Heart left ventricle (tissue), 13 donors: ENCODE measurements around the gene BTBD17.

Experiments used
- POLR2A ChIP-seq, 2 donors: fragments of 450-650 bp; IDR thresholded peaks; one replicate each; pipeline ENCODE4 v1.6.1; 2017; ENCODE audit warnings: antibody characterized with exemption in 2 of 2, mild to moderate bottlenecking in 2 of 2, moderate library complexity in 2 of 2
- TF ChIP-seq, protein P1 (sequence below), 12 donors: fragments of 200-600 bp; sonication (generic) in 4 of 12; IDR thresholded peaks; one replicate each; pipeline versions ENCODE4 v1.5.0 to v1.8.0; 2018 to 2022; ENCODE audit warnings: antibody characterized with exemption in 12 of 12, mild to moderate bottlenecking in 5 of 12
- donor health status: ischemic (EF 13 %, LVEDD 7.1; RV severe dilation, severe dysfunction).
- donor health status: DM: no; HTN: yes; CAD: no.
- donor health status: DM: no; HTN: no; CAD: no.
- donor health status: ischemic (EF 25% LVEDD 6.9; RV normal size, moderate dysfunction).
- donor health status: ischemic (EF 25% LVEDD 5.7; RV mildly dilated, moderate dysfunction).
- donor health status: ischemic (EF 35%, LVEDD 5.7; RV mildly dilated, moderate dysfunction).
- donor health status: nonischemic (EF 11% LVEDD 7.7; RV severe dilation, severe dysfunction).
- donor health status: DM: yes; HTN: yes; CAD: no.
- donor health status: PGD.
- donor health status: ischemic (EF 29% LVEDD 5.4; RV normal size, mild dysfunction).
- donor health status: nonischemic (EF 23%, LVEDD 6.1; RV moderate dilation, normal function).

DNA sequence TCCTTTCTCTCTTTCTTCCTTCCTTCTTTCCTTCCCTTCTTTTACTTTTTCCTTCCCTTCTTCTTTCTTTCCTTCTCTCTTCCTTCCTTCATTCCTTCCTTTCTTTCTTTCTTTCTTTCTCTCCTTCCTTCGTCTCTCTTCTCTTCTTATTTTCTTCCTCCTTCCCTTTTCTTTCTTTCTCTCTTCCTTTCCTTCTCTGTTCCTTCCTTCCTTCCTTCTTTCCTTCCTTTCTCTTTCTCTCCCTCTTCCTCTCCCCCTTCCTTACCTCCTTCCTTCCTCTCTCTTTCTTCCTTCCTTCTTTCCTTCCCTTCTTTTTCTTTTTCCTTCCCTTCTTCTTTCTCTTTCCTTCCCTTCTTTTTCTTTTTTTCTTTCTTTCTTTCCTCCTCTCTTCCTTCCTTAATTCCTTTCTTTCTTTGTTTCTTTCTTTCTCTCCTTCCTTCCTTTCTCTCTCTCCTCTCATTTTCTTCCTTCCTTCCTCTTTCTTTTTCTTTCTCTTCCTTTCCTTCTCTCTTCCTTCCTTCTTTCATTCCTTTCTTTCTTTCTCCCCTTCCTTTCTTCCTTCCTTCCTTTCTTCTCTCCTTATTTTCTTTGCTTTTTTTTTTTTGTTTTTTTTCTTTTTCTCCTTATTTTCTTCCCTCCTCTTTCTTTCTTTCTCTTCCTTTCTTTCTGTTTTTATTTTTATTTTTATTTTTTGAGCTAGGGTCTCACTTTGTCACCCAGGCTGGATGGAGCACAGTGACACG is 28.4 kb upstream of the BTBD17 start:
- TF ChIP-seq POLR2A (IDR thresholded peaks at IDR 0.05): no peak
- TF ChIP-seq, protein P1, sequence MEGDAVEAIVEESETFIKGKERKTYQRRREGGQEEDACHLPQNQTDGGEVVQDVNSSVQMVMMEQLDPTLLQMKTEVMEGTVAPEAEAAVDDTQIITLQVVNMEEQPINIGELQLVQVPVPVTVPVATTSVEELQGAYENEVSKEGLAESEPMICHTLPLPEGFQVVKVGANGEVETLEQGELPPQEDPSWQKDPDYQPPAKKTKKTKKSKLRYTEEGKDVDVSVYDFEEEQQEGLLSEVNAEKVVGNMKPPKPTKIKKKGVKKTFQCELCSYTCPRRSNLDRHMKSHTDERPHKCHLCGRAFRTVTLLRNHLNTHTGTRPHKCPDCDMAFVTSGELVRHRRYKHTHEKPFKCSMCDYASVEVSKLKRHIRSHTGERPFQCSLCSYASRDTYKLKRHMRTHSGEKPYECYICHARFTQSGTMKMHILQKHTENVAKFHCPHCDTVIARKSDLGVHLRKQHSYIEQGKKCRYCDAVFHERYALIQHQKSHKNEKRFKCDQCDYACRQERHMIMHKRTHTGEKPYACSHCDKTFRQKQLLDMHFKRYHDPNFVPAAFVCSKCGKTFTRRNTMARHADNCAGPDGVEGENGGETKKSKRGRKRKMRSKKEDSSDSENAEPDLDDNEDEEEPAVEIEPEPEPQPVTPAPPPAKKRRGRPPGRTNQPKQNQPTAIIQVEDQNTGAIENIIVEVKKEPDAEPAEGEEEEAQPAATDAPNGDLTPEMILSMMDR (IDR thresholded peaks at IDR 0.05): no peak
